ENCODE measurements around the gene MMP28.

The MMP28 gene

GRCh38 chr17:35821308-35821707 is 25.9 kb upstream of the MMP28 start:
- no peak overlapping the region for H3K4me3 ChIP-seq (ENCODE audit: low read depth, low read length)
- TF ChIP-seq CTCF (conservative IDR thresholded peaks at IDR 0.05; ENCODE audit: low read depth, low read length), result no peak
- DNase-seq (ENCODE audit: low read depth), result no peak

- no peak for TF ChIP-seq CTCF (conservative IDR thresholded peaks at IDR 0.05; ENCODE audit: low read depth, low read length)
- no peak overlapping the region for H3K4me3 ChIP-seq (ENCODE audit: low read depth, low read length)
- DNase-seq (ENCODE audit: low read depth), result no peak
These were observed 24.0 kb upstream of the MMP28 start for GRCh38 chr17:35819455-35819854.

DNA sequence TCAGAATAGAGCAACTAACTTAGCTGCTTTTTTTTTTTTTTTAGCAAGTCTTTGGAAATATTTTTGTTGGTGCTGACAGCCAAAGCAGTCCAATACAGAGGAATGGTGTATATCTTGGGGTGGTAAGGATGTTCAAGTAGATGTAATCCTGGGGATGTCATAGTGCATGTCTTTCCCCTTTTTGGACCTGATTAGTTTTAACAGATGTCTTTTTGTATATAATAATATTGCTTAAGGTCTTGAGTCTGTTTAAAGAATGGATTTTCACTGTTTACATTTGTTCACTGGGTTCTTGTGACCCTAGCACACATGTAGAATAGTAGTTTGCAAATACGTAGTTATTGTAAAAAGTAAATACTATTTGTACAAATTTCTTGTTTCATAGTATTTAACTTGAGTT is 21.8 kb upstream of the MMP28 start:
- no peak overlapping the region for H3K4me3 ChIP-seq (ENCODE audit: low read depth, low read length)
- TF ChIP-seq CTCF (conservative IDR thresholded peaks at IDR 0.05; ENCODE audit: low read depth, low read length), result no peak
- DNase-seq (ENCODE audit: low read depth), result no peak

GRCh38 chr17:35816723-35817122 is 21.3 kb upstream of the MMP28 start:
- no peak overlapping the region for H3K4me3 ChIP-seq (ENCODE audit: low read depth, low read length)
- DNase-seq (ENCODE audit: low read depth), result no peak
- TF ChIP-seq CTCF (conservative IDR thresholded peaks at IDR 0.05; ENCODE audit: low read depth, low read length), result no peak

DNA sequence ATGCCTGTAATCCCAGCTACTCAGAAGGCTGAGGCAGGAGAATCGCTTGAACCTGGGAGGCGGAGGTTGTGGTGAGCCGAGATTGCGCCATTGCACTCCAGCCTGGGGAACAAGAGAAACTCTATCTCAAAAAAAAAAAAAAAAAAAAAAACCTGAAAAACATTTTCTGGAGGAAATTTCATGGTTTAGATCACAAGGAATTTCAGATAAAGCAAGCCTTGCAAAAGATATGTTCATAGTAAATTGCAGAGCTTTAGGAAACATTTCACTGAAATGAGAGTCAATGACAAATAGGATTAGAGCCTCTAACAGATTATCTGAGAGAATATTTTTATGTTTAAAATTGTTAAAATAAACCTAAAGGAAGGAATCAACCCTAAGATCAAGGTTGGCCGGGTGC is 17.0 kb upstream of the MMP28 start:
- H3K4me3 ChIP-seq (ENCODE audit: low read depth, low read length), result no peak overlapping the region
- no peak for DNase-seq (ENCODE audit: low read depth)
- no peak for TF ChIP-seq CTCF (conservative IDR thresholded peaks at IDR 0.05; ENCODE audit: low read depth, low read length)

DNA sequence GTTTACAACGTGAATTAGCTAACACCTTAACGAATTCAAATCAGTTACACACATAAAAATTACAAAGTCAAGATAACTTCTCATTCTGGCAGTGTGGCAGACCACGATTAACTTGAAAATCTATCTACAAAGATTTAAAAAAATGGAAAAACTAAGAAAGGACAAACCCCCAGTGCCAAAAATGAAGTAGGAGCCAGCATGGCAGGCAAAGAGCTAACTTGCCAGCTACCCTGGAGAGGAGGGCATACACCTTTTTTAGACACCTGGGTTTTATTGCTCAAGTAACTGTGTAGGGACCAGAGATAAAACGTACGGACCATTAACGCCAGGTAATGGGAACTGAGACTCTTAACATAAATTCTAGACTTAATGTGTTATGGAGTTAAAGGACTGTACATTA is 16.3 kb upstream of the MMP28 start:
- no peak overlapping the region for H3K4me3 ChIP-seq (ENCODE audit: low read depth, low read length)
- TF ChIP-seq CTCF (conservative IDR thresholded peaks at IDR 0.05; ENCODE audit: low read depth, low read length), result no peak

DNA sequence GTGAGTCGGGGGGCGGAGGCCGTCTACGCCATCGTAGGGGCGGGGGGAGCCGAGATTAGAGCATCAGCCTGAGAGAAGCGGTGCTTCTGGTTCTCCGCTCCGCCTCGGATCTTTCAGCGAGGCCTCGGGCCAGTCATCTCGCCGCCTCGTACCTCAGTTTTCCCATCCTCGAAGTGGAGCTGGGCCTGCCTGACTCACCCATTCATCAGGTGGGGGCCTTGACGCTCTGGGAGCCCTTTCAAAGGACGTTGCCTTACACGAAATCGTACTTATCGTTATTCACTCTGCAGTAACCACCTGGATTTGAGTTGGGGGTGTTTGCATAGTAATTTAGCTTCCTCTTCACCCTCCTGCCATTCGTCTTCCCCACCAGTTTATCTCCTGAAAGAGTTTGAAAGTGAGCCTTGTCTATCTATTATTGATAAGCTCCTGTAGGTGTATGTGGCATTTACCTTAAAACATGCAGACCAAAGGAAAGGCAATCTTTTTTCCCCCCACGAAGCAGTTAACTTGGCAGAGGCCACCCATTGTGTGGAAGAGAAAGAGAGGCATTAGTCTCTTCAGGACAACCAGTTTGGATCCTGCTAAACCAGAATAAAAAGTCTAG is 14.5 kb upstream of the MMP28 start:
- peak overlapping the region; percentile 99 for H3K4me3 ChIP-seq (ENCODE audit: low read depth, low read length)
- no peak for TF ChIP-seq CTCF (conservative IDR thresholded peaks at IDR 0.05; ENCODE audit: low read depth, low read length)
- no peak for DNase-seq (ENCODE audit: low read depth)

More for the DNA sequence above, 16.3 kb upstream of the MMP28 start:
- no peak for DNase-seq (ENCODE audit: low read depth)
